Stimulated activated CD4-positive, alpha-beta T cell treated with anti-CD3 and anti-CD28 coated beads, Interleukin-1b, Interleukin-23, amount 100 ng/mL, for 4 hours (primary cell): ENCODE measurements around the gene BEGAIN.
"Not testable (repeated sequence)": the region's sequence is repeated elsewhere in the genome, so short reads cannot be mapped to it uniquely, and the experiment has no call there.

Experiments
- DNase-seq, 2 donors: peaks; one replicate each; pipeline ENCODE4 v3.0.0-alpha.2; 2020; ENCODE audit warnings: low read depth in 2 of 2

Gene BEGAIN

GRCh38 chr14:100524233-100524932 lies 62.8 kb downstream of the BEGAIN start:
- DNase-seq, result no peak

- DNase-seq, result no peak
These were observed 63.4 kb downstream of the BEGAIN start for GRCh38 chr14:100523843-100524169.

GRCh38 chr14:100523131-100523842 lies 63.9 kb downstream of the BEGAIN start:
- DNase-seq, result no peak

GRCh38 chr14:100522616-100523099 lies 64.6 kb downstream of the BEGAIN start:
- no peak for DNase-seq

- DNase-seq, result not testable (repeated sequence)
These were observed 81.2 kb downstream of the BEGAIN start for GRCh38 chr14:100506053-100506452.

GRCh38 chr14:100504372-100505078 lies 82.7 kb downstream of the BEGAIN start:
- no peak for DNase-seq

- DNase-seq, result no peak
These were observed 84.0 kb downstream of the BEGAIN start for GRCh38 chr14:100503251-100503650.

GRCh38 chr14:100502622-100503220 lies 84.5 kb downstream of the BEGAIN start:
- DNase-seq, result no peak

GRCh38 chr14:100500128-100500527 lies 87.1 kb downstream of the BEGAIN start:
- DNase-seq, result no peak

- no peak for DNase-seq
These were observed 89.1 kb downstream of the BEGAIN start for GRCh38 chr14:100498068-100498467.

- DNase-seq, result no peak
These were observed 91.3 kb downstream of the BEGAIN start for GRCh38 chr14:100495917-100496316.

- DNase-seq, result no peak
These were observed 92.6 kb downstream of the BEGAIN start for GRCh38 chr14:100494645-100495044.

GRCh38 chr14:100490252-100490651 lies 97.0 kb downstream of the BEGAIN start:
- DNase-seq, result no peak

GRCh38 chr14:100488057-100488456 lies 99.2 kb downstream of the BEGAIN start:
- DNase-seq, result no peak

GRCh38 chr14:100487304-100487703 lies 99.9 kb downstream of the BEGAIN start:
- no peak for DNase-seq
